Fibroblast of mammary gland (primary cell): ENCODE results near the gene TTL.

Experiments used
- DNase-seq: peaks from one replicate; pipeline ENCODE4 v3.0.0-alpha.2; 2010; ENCODE audit warnings: low read depth
- H3K4me3 ChIP-seq: 2 replicates; pipeline ENCODE4 v1.5.1; 2011; ENCODE audit warnings: low read depth, mild to moderate bottlenecking, low read length, moderate library complexity; ENCODE audit not compliant: control insufficient read depth
- CTCF ChIP-seq: conservative IDR thresholded peaks from 2 replicates; pipeline ENCODE4 v1.5.1; 2011; ENCODE audit warnings: low read depth, low read length, inconsistent platforms; ENCODE audit not compliant: control insufficient read depth, insufficient read depth

Gene TTL

GRCh38 chr2:112483042-112483473 lies 1.1 kb downstream of the TTL start:
- TF ChIP-seq CTCF, result no peak
- H3K4me3 ChIP-seq, result peak overlapping the region; percentile 83
- peak; percentile 80 for DNase-seq

GRCh38 chr2:112483831-112484230 lies 1.9 kb downstream of the TTL start:
- DNase-seq, result no peak
- peak overlapping the region; percentile 83 for H3K4me3 ChIP-seq
- no peak for TF ChIP-seq CTCF

DNA sequence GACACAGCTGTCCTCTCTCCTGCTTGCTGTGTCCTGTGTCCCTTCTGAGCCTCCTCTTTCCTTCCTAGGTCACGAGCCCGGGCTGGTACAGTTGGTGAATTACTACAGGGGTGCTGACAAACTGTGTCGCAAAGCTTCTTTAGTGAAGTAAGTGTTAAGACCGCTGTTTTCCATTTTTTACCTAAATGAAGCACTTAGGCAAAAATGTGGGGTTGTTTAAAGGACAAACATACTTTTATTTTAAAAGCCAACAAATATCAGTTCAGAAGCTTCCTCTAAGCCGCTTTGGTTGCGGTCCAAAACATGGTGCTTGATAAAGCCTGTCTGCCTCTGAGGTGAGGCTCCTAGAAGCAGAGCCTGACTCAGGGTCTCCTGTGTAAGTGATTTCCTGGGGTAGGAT lies 3.9 kb downstream of the TTL start:
- DNase-seq, result no peak
- TF ChIP-seq CTCF, result no peak
- H3K4me3 ChIP-seq, result no peak overlapping the region

GRCh38 chr2:112486895-112487294 lies 4.9 kb downstream of the TTL start:
- TF ChIP-seq CTCF, result no peak
- no peak for DNase-seq
- H3K4me3 ChIP-seq, result no peak overlapping the region

GRCh38 chr2:112487444-112487961 lies 5.5 kb downstream of the TTL start:
- no peak for DNase-seq
- TF ChIP-seq CTCF, result no peak
- no peak overlapping the region for H3K4me3 ChIP-seq

GRCh38 chr2:112488201-112488600 lies 6.2 kb downstream of the TTL start:
- H3K4me3 ChIP-seq, result no peak overlapping the region
- TF ChIP-seq CTCF, result no peak
- DNase-seq, result no peak

DNA sequence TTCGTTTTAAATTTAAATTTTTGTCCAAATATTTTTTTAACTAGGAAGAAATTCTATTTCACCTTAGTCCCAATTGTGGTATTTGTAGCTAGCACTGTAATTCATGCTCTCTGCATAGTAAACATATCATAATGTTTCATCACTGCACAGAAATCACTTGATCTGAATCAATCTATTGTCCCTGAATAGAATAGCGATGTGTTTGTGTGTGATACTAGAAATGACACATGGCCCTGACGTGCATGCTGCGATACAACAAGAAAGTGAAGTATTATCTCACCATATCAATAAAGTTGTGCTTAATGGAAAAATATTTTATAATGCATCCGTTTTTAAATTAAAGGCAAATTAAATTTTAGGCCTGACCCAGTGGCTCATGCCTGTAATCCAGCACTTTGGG lies 10.0 kb downstream of the TTL start:
- no peak for DNase-seq
- no peak for TF ChIP-seq CTCF
- H3K4me3 ChIP-seq, result no peak overlapping the region
